LHCN-M2 (cell line): ENCODE data around the gene FRMD4B. TPM values are rescaled to one million over a fixed set of nuclear protein-coding genes. Genes with fewer than 3 reads are reported as not detected.

ENCODE experiments used
- DNase-seq: peaks from one replicate; pipeline ENCODE4 v3.0.0-alpha.2; 2012; ENCODE audit warnings: low read depth
- total RNA-seq: library from RNA; depleted of rRNA; stranded (reverse); fragments of >200 nt; gene quantifications from 2 replicates; pipeline ENCODE4 v1.2.3, GENCODE V29; 2014

FRMD4B gene
- total RNA-seq, 1 experiment from 2014 or later: 5.6 TPM

GRCh38 chr3:69204315-69204957 lies 181.5 kb downstream of the FRMD4B start:
- no peak for DNase-seq

- DNase-seq: no peak
Measured at GRCh38 chr3:69203631-69204314, 182.1 kb downstream of the FRMD4B start.

GRCh38 chr3:69201658-69202057 lies 184.2 kb downstream of the FRMD4B start:
- no peak for DNase-seq

- DNase-seq: peak; percentile 23
Measured at GRCh38 chr3:69200384-69201068, 185.4 kb downstream of the FRMD4B start.

- DNase-seq: no peak
Measured at GRCh38 chr3:69199942-69200341, 185.9 kb downstream of the FRMD4B start.

- DNase-seq: no peak
Measured at GRCh38 chr3:69197922-69198530, 187.9 kb downstream of the FRMD4B start.

- DNase-seq: no peak
Measured at GRCh38 chr3:69197455-69197854, 188.4 kb downstream of the FRMD4B start.

GRCh38 chr3:69196876-69197275 lies 189.0 kb downstream of the FRMD4B start:
- DNase-seq: no peak

- no peak for DNase-seq
Measured at GRCh38 chr3:69194431-69195165, 191.3 kb downstream of the FRMD4B start.

- DNase-seq: no peak
Measured at GRCh38 chr3:69193749-69194148, 192.1 kb downstream of the FRMD4B start.

- DNase-seq: no peak
Measured at GRCh38 chr3:69191516-69191915, 194.4 kb downstream of the FRMD4B start.

GRCh38 chr3:69189487-69189886 lies 196.4 kb downstream of the FRMD4B start:
- DNase-seq: no peak

GRCh38 chr3:69186575-69187093 lies 199.3 kb downstream of the FRMD4B start:
- DNase-seq: no peak

- DNase-seq: peak; percentile 76
Measured at GRCh38 chr3:69182588-69183316, 203.1 kb downstream of the FRMD4B start.

GRCh38 chr3:69181592-69182211 lies 204.2 kb downstream of the FRMD4B start:
- peak; percentile 83 for DNase-seq

- no peak for DNase-seq
Measured at GRCh38 chr3:69180869-69181591, 204.9 kb downstream of the FRMD4B start.

GRCh38 chr3:69179740-69180372 lies 206.0 kb downstream of the FRMD4B start:
- DNase-seq: no peak

- no peak for DNase-seq
Measured at GRCh38 chr3:69178838-69179739, 206.8 kb downstream of the FRMD4B start.
